GM12878 (cell line): ENCODE measurements around the gene PLEKHS1. TPM values are rescaled to one million over a fixed set of nuclear protein-coding genes. Genes with fewer than 3 reads are reported as not detected.

Experiments
- ATAC-seq: fragments of 200-7000 bp; cut with Tn5 transposase; 3 replicates; pipeline ENCODE4 v1.9.1; 2020; ENCODE audit warnings: mild to moderate bottlenecking, moderate library complexity
- BruUV-seq: library from RNA; stranded (reverse); fragments of 400-500 nt; replicated peaks from 2 replicates; lab custom pipeline; 2021; lab: Mats Ljungman, UMichigan
- CTCF ChIA-PET: fragments of 300-600 bp; sonication (Branson Sonifier 250); formaldehyde crosslinking; extraction: SDS; loops from one replicate; lab custom pipeline; 2021; ENCODE audit warnings: inconsistent platforms; lab: Yijun Ruan, JAX
- POLR2A ChIA-PET: fragments of 350-600 bp; formaldehyde crosslinking; extraction: SDS; loops from one replicate; lab custom pipeline; 2021; ENCODE audit warnings: inconsistent platforms; lab: Charles Lee
- RAD21 ChIA-PET: fragments of 300-600 bp; sonication (Branson Sonifier 250); formaldehyde crosslinking; loops from one replicate; lab custom pipeline; 2023; ENCODE audit warnings: antibody characterized with exemption; ENCODE audit not compliant: unreplicated experiment; lab: Charles Lee
- SMC1A ChIA-PET: fragments of 300-600 bp; sonication (Branson Sonifier 250); formaldehyde crosslinking; loops from one replicate; lab custom pipeline; 2023; ENCODE audit not compliant: unreplicated experiment, uncharacterized antibody; lab: Charles Lee
- DNase-seq: peaks from one replicate; pipeline ENCODE4 v3.0.0-alpha.2; 2011; ENCODE audit warnings: low read depth, low spot score
- FAIRE-seq: peaks from 3 replicates; lab custom pipeline; 2011; peaks lifted over from hg19 to GRCh38; lab: Jason Lieb, UNC
- H2AFZ ChIP-seq: 2 replicates; pipeline ENCODE4 v1.6.0; 2011; ENCODE audit warnings: low read depth, low read length, control low read depth; ENCODE audit not compliant: control insufficient read depth
- H3K27ac ChIP-seq: 2 replicates; pipeline ENCODE4 v1.5.1; 2011; ENCODE audit warnings: control low read depth; ENCODE audit not compliant: control insufficient read depth, insufficient read depth
- H3K27me3 ChIP-seq, 2 experiments: replicated peaks in 1 of 2; 2 replicates each; pipeline versions ENCODE4 v1.6.0 to v1.6.1; 2011; ENCODE audit warnings: low read length in 1 of 2; ENCODE audit not compliant: control insufficient read depth in 2 of 2, insufficient read depth in 2 of 2
- H3K36me3 ChIP-seq, 2 experiments: 2 replicates each; pipeline ENCODE4 v1.5.1; 2011; ENCODE audit warnings: low read length in 1 of 2; ENCODE audit not compliant: control insufficient read depth in 2 of 2, insufficient read depth in 2 of 2
- H3K4me1 ChIP-seq: 2 replicates; pipeline ENCODE4 v1.6.1; 2011; ENCODE audit warnings: mild to moderate bottlenecking, low read length, moderate library complexity, mixed read lengths; ENCODE audit not compliant: control insufficient read depth, insufficient read depth
- H3K4me2 ChIP-seq: 2 replicates; pipeline ENCODE4 v1.6.0; 2011; ENCODE audit warnings: control low read depth; ENCODE audit not compliant: control insufficient read depth, insufficient read depth
- H3K4me3 ChIP-seq: fragments of 200-600 bp; sonication (generic); 2 replicates; pipeline ENCODE4 v1.5.1; 2016
- H3K79me2 ChIP-seq: 2 replicates; pipeline ENCODE4 v1.6.0; 2011; ENCODE audit warnings: low read length; ENCODE audit not compliant: control insufficient read depth, insufficient read depth
- H3K9ac ChIP-seq: 2 replicates; pipeline ENCODE4 v1.8.0; 2011; ENCODE audit warnings: low read length, control low read depth, mixed read lengths; ENCODE audit not compliant: control insufficient read depth, insufficient read depth
- H3K9me3 ChIP-seq: replicated peaks from 3 replicates; pipeline ENCODE4 v1.5.1; 2011; ENCODE audit warnings: mild to moderate bottlenecking, low read length; ENCODE audit not compliant: control insufficient read depth, insufficient read depth
- H4K20me1 ChIP-seq: 2 replicates; pipeline ENCODE4 v1.6.0; 2011; ENCODE audit not compliant: control insufficient read depth, insufficient read depth
- CHD2 ChIP-seq: IDR thresholded peaks from 2 replicates; pipeline ENCODE4 v1.6.1; 2011; ENCODE audit warnings: low read depth, low read length, improper control_type of control experiment, borderline replicate concordance
- CHD4 ChIP-seq: fragments of 200-600 bp; sonication (generic); IDR thresholded peaks from 2 replicates; pipeline ENCODE4 v1.6.1; 2016; ENCODE audit warnings: mild to moderate bottlenecking
- NFXL1 ChIP-seq: fragments of 450-650 bp; IDR thresholded peaks from 2 replicates; pipeline ENCODE4 v1.6.1; 2017; ENCODE audit warnings: antibody characterized with exemption, mild to moderate bottlenecking, borderline replicate concordance
- SKIL ChIP-seq: fragments of 450-650 bp; IDR thresholded peaks from 2 replicates; pipeline ENCODE4 v1.6.1; 2017; ENCODE audit warnings: mild to moderate bottlenecking, low read depth, inconsistent platforms; ENCODE audit not compliant: poor library complexity, severe bottlenecking
- YY1 ChIP-seq: IDR thresholded peaks from 2 replicates; pipeline ENCODE4 v1.6.1; 2011; ENCODE audit warnings: low read depth, mild to moderate bottlenecking, low read length
- WGBS: methylation state at CpG from one replicate; pipeline ENCODE4 v1.1.6; 2016; ENCODE audit warnings: low lambda C conversion rate; ENCODE audit not compliant: insufficient replicate concordance, insufficient coverage; ENCODE audit errors: missing lambda C conversion rate; 5-methylcytosine and 5-hydroxymethylcytosine counted together
- in situ Hi-C: fragments of 300-500 bp; cut with MboI; formaldehyde crosslinking; loops from 9 replicates; pipeline ENCODE4 v1.14.3; 2018; ENCODE audit warnings: mixed read lengths
- intact Hi-C: fragments of 100-400 bp; cut with micrococcal nuclease; formaldehyde crosslinking; loops from one replicate; pipeline ENCODE4 v1.14.2; 2022; ENCODE audit not compliant: unreplicated experiment
- polyA plus RNA-seq, 11 experiments: library from polyadenylated mRNA; depleted of rRNA in 4 of 11; unstranded in 6 of 11; stranded (reverse) in 5 of 11; fragments of >200 nt; fragmentation: Nextera tagmentation in 4 of 11; fragmentation: Illumina TruSeq in 1 of 11; extraction: Ambion mirVana in 4 of 11; extraction: Trizol in 1 of 11; gene quantifications; 1 replicate in 1 of 11; 2 replicates in 10 of 11; pipeline versions ENCODE4 v1.2.1 to v1.2.3, GENCODE V29; 2011 to 2016; ENCODE audit warnings: inconsistent platforms in 2 of 11, missing spikeins in 2 of 11, low read depth in 1 of 11
- total RNA-seq, 4 experiments: library from RNA; depleted of rRNA in 3 of 4; stranded (reverse); fragments of >200 nt in 3 of 4; fragmentation: Illumina TruSeq in 1 of 4; extraction: Trizol in 1 of 4; gene quantifications; 2 replicates each; pipeline versions ENCODE4 v1.2.1 to v1.2.3, GENCODE V29; 2013 to 2021

The PLEKHS1 gene
- total and polyA plus RNA-seq, 10 of the 15 experiments (the other 5 are each of a cell fraction or from before 2014, with no cell fraction given) = 0.04 to 0.17 TPM; not detected in 8

GRCh38 chr10:113756940-113757543 lies 5.6 kb downstream of the PLEKHS1 start:
- BruUV-seq = no TSS peak
- ChIA-PET RAD21 (no interaction called here), POLR2A (no interaction called here), SMC1A (interaction anchor here (1.1 kb wide), 1 partner anchor 14 kb away, joined by 3 read pairs; no protein-coding TSS in a partner anchor), CTCF (interaction anchor here (0.6 kb wide), 1 partner anchor 9 kb away, joined by 3 read pairs; no protein-coding TSS in a partner anchor)
- Histone ChIP-seq H3K4me2 (no peak overlapping the region), H4K20me1 (no peaks in the 10 kb centered on the region), H3K9ac (no peak overlapping the region), H3K27me3 (no peaks in the 10 kb centered on the region), H3K4me3 (no peak overlapping the region), H2AFZ (no peak overlapping the region), H3K36me3 (no peaks in the 10 kb centered on the region), H3K4me1 (no peaks in the 10 kb centered on the region), H3K79me2 (no peaks in the 10 kb centered on the region), H3K9me3 (no peaks in the 10 kb centered on the region), H3K27ac (no peak overlapping the region)
- TF ChIP-seq CHD2 = no peak
- TF ChIP-seq SKIL = no peak
- TF ChIP-seq NFXL1 = no peak
- no peak for TF ChIP-seq CHD4
- TF ChIP-seq YY1 = no peak
- 43% methylated on average over 9 of the region's 12 CpGs for WGBS
- ATAC-seq = no peak
- DNase-seq = no peak
- in situ Hi-C loops (no loop called here), intact Hi-C loops (no loop called here)
- FAIRE-seq = no peak
